Measurements from ENCODE around the gene MRPL14. TPM values are rescaled to one million over a fixed set of nuclear protein-coding genes. Genes with fewer than 3 reads are reported as not detected.
A peak's percentile ranks its signal among the peaks of the same experiment; 100 is the strongest.

Gene MRPL14
- total and polyA plus RNA-seq, 2 of the 8 experiments (the other 6 are each of a cell fraction or from before 2014, with no cell fraction given) = 82.0 to 97.1 TPM

GRCh38 chr6:44074813-44075646 is 52.2 kb downstream of the MRPL14 start:
- peak overlapping the region; percentile 93; the same call in 1 of the 2 replicates for H2BK12ac ChIP-seq (ENCODE audit: low read depth, low read length)
- H3K79me2 ChIP-seq (ENCODE audit: control insufficient read depth in 1 of 2, insufficient read depth in 2 of 2, low read length in 2 of 2) = no peaks in the 10 kb centered on the region
- H2AK5ac ChIP-seq (ENCODE audit: low read depth, low read length) = peak overlapping the region; percentile 79; the same call in 1 of the 2 replicates
- H3K9ac ChIP-seq (replicated peaks in 1 of 4; ENCODE audit: extremely low read depth in 1 of 4, low read depth in 3 of 4, low read length in 3 of 4) = no peak overlapping the region
- WGBS, 2 experiments (ENCODE audit: extremely low coverage in 1 of 2, insufficient coverage in 1 of 2, insufficient read length in 1 of 2, insufficient replicate concordance in 2 of 2, low coverage in 1 of 2, low lambda C conversion rate in 2 of 2, missing lambda C conversion rate in 1 of 2) = 58% methylated on average over 9 of the region's 9 CpGs; no CpG with 5 or more reads in 1 of the 2 experiments
- no peaks in the 10 kb centered on the region for H3K36me3 ChIP-seq (ENCODE audit: control insufficient read depth in 2 of 4, insufficient read depth in 4 of 4, low read length in 3 of 4)
- CTCF ChIA-PET (ENCODE audit: partially characterized antibody) = interaction anchor here (0.6 to 5.8 kb wide), 73 partner anchors 8 to 469 kb away, joined by 3 to 60 read pairs (median 5); partner anchors contain the start of gene VEGFA
- no peak overlapping the region for H3K14ac ChIP-seq (ENCODE audit: insufficient read length)
- H4K20me1 ChIP-seq (replicated peaks in 1 of 2; ENCODE audit: control insufficient read depth in 1 of 2, insufficient read depth in 2 of 2, low read length in 2 of 2) = no peaks in the 10 kb centered on the region
- no peak overlapping the region for H3K4ac ChIP-seq (replicated peaks; ENCODE audit: insufficient read length, low read depth, low read length)
- H3K23me2 ChIP-seq (ENCODE audit: low read depth, low read length) = peaks cover 11% of the 10 kb centered on the region
- no peak overlapping the region for H4K5ac ChIP-seq (ENCODE audit: insufficient read length, low read depth, low read length)
- peaks cover 0 to 9% (median 2%) of the 10 kb centered on the region in 4 experiments; a peak in 4 of 7 replicates for H3K27me3 ChIP-seq (replicated peaks in 1 of 4; ENCODE audit: control insufficient read depth in 3 of 4, extremely low read depth in 1 of 4, insufficient read depth in 3 of 4, low read length in 3 of 4)
- no peak overlapping the region for H3K23ac ChIP-seq (ENCODE audit: insufficient read length)
- H3K4me2 ChIP-seq (ENCODE audit: insufficient read depth in 1 of 2, low read depth in 2 of 2, low read length in 2 of 2) = peak overlapping the region in 1 of 2 experiments; percentile 76; a peak in 1 of 4 replicates
- peak overlapping the region; percentile 95; the same call in 1 of the 2 replicates for H2BK15ac ChIP-seq (ENCODE audit: low read length)
- H3K4me3 ChIP-seq (ENCODE audit: extremely low read depth in 1 of 4, insufficient read depth in 2 of 4, low read depth in 3 of 4, low read length in 4 of 4) = no peak overlapping the region
- peak overlapping the region; percentile 30; the same call in 1 of the 2 replicates for H2BK5ac ChIP-seq (ENCODE audit: low read depth, low read length)
- H3K56ac ChIP-seq (replicated peaks; ENCODE audit: insufficient read length, low read depth, low read length) = no peak overlapping the region
- no peaks in the 10 kb centered on the region for H3K9me3 ChIP-seq (ENCODE audit: insufficient read depth in 2 of 2, low read depth in 1 of 2, low read length in 1 of 2)
- H4K91ac ChIP-seq (replicated peaks; ENCODE audit: insufficient read length, low read length) = peak overlapping the region; percentile 53
- H3K4me1 ChIP-seq (replicated peaks in 1 of 4; ENCODE audit: control insufficient read depth in 3 of 4, insufficient read depth in 4 of 4, low read length in 3 of 4) = peaks cover 9 to 32% (median 26%) of the 10 kb centered on the region in 4 experiments
- no peaks in the 10 kb centered on the region for H3K79me1 ChIP-seq (ENCODE audit: low read depth, low read length)
- H2BK20ac ChIP-seq (ENCODE audit: low read length) = peak overlapping the region; percentile 95; the same call in 1 of the 2 replicates
- H3K18ac ChIP-seq (ENCODE audit: extremely low read depth, low read length) = peak overlapping the region; percentile 78
- TF ChIP-seq ATF2 (IDR thresholded peaks at IDR 0.05; ENCODE audit: low read length) (no peak), SP1 (IDR thresholded peaks at IDR 0.05; ENCODE audit: low read depth, low read length) (no peak), TAF1 (IDR thresholded peaks at IDR 0.05; ENCODE audit: low read depth, low read length) (no peak), SIN3A (conservative IDR thresholded peaks at IDR 0.05 in 1 of 2, IDR thresholded peaks at IDR 0.05 in 1 of 2; ENCODE audit: low read depth in 1 of 2, low read length in 2 of 2) (no peak), KDM5A (IDR thresholded peaks at IDR 0.05; ENCODE audit: low read length) (no peak), HDAC2 (IDR thresholded peaks at IDR 0.05; ENCODE audit: borderline replicate concordance in 1 of 2, low read depth in 2 of 2, low read length in 2 of 2) (no peak), ASH2L (IDR thresholded peaks at IDR 0.05; ENCODE audit: low read length) (no peak)
- TF ChIP-seq, protein P1, sequence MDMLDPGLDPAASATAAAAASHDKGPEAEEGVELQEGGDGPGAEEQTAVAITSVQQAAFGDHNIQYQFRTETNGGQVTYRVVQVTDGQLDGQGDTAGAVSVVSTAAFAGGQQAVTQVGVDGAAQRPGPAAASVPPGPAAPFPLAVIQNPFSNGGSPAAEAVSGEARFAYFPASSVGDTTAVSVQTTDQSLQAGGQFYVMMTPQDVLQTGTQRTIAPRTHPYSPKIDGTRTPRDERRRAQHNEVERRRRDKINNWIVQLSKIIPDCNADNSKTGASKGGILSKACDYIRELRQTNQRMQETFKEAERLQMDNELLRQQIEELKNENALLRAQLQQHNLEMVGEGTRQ (IDR thresholded peaks at IDR 0.05; ENCODE audit: low read length) = no peak
- no peak overlapping the region for H4K8ac ChIP-seq (ENCODE audit: extremely low read depth, insufficient read depth, low read length)
- FAIRE-seq (no peak), DNase-seq (ENCODE audit: low read depth in 1 of 2, low spot score in 2 of 2) (no peak)
- POLR2A ChIA-PET (ENCODE audit: partially characterized antibody) = interaction anchor here (0.6 to 2.8 kb wide), 10 partner anchors 9 to 408 kb away, joined by 3 to 14 read pairs (median 4); partner anchors contain the start of gene VEGFA
- H2BK120ac ChIP-seq (replicated peaks; ENCODE audit: low read depth, low read length) = no peak overlapping the region
- no peak overlapping the region for H3K27ac ChIP-seq (ENCODE audit: low read depth, low read length)
- no peak overlapping the region for H2AFZ ChIP-seq (ENCODE audit: low read length)
